GM18858 (cell line): ENCODE results near the gene SNX20.

ENCODE experiments used
- ATAC-seq: cut with Tn5 transposase; IDR thresholded peaks from one replicate; pipeline ENCODE4 v1.9.1; 2021; ENCODE audit not compliant: unreplicated experiment

SNX20 gene

DNA sequence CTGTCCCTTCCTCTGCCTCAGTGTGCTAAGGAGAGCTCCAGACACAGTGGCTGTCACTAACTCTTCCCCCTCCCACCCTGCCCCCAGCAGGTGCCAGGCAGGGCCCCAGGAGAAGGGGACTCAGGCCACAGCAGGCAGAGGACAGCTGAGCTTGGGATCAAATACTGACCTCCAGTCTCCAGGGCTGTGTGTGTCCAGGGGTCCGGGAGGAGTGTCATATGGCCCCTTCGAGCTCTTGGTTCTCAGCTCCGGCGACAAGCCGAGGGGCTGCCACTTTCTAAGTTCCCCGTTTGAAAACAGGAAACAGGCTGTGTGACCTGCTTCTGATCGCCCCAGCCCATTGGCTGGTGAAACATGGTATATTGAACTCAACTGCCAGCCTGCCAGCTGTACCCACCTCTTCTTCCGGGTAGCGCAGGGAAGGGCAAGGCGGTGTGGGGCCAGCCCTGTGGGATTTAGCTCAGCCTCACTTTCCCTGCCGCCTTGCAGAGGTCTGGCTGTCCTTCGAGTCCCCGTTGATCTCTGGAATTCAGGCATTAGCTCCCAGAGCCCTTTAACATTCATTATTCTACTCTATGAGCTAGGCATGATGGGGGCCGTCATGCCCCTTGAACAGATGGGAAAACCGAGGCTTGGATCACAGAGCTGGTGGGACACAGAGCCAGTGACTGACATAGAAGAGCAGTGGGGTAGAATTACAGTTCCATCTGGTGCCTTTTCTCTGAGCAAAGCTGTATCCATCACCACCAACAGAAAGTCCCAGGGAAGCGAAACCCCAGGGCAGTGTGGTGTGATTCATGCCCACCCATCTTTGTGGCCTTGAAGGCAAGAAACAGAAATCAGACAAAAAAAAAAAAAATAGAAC, at the start of gene SNX20:
TSS of gene SNX20 (minus strand) at position 292 of the 865 bp plus-strand sequence. CDS start 3,786 bp downstream, outside the sequence.
- ATAC-seq, result peak; percentile 45

DNA sequence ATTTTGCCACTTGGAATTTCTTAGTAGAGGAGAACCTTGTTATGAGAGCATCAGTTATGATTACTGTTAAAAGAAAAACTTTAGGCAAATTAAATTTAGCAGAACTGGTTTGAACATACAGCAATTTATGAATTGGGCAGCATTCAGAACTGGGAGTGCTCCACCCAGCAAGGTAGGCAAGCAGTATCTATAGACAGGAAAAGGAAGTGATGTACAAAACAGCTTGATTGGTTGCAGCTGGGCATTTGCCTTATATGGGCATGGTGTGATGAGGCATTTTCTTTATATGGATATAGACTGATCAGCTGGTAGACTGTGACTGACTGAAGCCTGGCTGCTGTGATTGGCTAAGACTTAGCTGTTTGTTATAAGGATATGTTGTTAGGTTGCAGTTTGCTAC, 43.2 kb upstream of the SNX20 start:
- no peak for ATAC-seq

- no peak for ATAC-seq
Observed at GRCh38 chr16:50722960-50723359, 41.8 kb upstream of the SNX20 start.

DNA sequence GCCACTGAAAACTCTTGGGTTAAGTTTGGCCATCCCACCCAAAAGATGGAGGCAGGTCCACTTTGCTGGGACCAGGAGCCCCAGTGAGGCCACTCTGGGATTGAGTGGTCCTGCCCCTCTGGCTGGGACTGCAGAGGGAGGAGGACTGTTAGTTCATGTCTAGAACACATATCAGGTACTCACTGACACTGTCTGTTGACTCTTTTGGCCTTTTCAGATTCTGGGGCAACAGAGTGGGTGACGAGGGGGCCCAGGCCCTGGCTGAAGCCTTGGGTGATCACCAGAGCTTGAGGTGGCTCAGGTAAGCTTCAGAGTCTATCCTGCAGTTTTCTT, 41.3 kb upstream of the SNX20 start:
- ATAC-seq, result no peak

- ATAC-seq, result no peak
Observed at GRCh38 chr16:50721549-50722404, 40.7 kb upstream of the SNX20 start.

DNA sequence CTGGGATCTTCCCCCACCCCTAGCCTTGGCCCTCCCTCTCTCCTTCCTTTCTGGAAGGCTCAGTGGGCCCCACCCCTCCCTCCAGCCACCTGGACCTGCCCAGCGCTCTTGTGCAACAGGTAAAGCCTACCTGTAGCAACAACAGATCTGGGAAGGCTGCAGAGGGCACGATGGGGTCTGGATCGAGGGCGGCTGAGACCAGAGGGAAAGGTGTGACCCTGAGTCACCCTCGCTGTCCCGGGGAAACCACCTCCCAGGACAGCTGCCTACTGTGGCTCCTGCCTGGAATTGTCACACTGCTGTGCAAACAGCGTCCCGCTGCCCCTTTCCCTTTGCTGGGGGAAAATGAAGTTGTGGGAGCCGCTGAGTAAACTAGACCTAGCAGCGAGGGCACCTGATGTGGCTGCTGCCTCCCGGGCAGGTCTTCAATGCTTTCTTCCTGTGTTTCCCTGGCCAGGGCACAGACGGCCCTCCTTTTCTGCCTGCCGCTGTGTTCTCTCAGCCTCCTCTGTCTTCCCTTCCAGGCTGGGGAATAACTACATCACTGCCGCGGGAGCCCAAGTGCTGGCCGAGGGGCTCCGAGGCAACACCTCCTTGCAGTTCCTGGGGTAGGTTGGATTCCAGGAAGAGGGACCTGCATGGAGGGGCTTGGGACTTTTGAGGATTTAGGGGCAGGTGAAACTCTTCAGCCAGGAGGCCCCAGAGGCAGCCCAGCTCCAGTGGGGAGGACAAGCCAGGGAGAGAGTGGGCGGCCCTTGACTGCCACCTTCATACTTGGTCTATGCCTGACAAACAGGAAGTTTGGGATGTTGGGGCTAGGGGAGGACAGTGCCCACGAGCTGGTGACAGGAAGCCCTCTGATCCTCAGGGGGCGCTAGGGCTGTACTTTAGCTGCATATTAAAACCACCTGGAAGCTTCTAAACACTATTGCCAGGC, 38.6 kb upstream of the SNX20 start:
- no peak for ATAC-seq

DNA sequence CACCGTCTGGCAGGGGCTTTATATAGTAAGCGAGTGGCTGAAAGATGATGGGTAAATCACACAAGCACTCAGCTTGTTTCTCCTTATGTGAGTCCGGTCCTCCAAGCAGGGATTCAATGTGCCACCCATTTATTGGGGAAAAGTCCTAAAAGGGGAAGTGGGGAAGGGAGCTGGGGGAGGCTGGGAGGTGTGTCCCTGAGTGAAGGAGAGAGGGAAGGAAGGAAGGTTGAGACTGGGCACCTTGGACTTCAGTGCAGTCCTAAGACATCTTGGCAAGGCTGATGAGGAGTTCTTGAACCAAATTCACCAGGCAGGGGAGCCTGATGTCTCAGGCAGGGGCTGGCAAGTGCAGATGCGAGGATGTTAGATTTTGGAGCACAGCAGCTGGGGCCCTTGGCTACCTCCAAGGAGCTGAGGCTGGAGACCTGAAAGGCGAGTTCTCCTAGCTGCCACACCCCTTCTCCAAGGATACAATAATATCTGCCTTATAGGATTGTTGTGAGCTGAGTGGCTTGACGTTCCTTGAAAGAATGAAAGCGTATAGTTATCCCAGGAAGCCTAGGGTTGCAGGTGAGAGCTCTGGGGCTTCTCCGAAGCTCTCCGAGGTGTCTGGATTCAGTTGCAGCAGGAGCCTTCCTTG, 37.8 kb upstream of the SNX20 start:
- no peak for ATAC-seq

DNA sequence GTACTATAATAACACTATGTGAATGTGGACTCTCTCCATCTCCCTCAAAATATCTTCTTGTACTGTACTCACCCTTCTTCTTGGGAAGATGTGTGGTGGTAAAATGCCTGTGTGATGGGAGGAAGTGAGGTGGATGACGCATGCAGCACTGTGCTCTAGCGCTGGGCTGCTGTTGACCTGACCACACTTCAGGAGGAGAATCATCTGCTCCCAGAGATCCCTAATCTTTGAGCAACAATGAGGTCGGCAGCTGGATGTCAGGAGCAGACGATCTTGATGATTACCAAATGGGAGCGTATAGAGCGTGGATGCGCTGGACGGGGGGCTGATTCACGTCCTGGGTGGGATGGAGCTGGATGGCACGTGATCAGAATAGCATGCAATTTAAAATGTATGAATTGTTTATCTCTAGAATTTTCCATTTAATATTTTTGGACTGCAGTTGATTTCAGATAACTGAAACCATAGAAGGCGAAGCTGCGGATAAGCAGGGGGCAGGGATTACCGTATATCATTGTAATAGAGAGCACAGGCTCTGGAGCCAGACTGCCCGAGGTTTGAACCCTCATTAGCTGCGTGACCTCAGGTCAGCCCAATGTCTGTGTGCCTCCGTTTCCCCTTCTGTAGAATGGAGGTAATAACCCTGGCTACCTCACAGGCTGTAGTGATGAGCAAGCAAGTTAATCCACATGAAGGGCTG, 37.1 kb upstream of the SNX20 start:
- no peak for ATAC-seq

- no peak for ATAC-seq
Observed at GRCh38 chr16:50717494-50717893, 36.4 kb upstream of the SNX20 start.

DNA sequence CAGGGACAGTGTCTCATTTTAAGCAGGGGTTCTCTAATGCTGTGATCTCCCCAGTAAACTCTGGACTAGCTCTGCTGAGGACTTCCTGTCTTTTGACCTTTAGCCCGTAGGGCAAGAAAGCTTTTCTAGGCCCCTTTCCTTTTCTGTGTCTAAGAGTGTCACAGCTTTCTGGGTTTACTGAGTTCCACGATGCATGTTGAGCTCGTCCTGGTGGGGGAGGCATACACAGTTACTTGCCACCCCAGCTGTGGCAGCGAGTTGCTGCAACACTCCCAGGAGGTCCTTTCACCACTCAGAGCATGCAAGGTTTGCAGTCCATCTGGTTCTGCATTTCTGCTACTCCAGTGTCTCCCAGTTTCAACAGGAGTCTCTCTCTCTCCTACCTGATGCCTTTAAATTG, 36.0 kb upstream of the SNX20 start:
- ATAC-seq, result no peak

DNA sequence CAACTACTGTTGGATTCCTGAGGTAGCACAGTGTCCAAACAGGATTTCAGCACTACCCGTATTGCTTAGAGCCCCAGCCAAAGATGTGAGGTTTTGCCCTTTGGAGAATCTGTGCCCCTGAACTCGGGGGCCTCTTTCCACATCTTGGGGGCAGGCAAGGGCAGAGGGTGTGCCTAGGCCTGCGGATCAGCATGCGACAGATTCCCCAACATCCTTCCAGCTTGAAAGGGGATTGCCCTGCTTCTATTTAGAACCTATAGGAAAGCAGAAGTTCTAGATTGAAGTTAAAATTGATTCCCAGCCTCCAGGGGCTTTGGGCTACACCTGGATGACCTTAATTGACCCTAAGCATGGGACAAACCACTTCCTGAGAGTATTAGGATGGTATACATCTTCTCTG, 31.8 kb upstream of the SNX20 start:
- no peak for ATAC-seq

DNA sequence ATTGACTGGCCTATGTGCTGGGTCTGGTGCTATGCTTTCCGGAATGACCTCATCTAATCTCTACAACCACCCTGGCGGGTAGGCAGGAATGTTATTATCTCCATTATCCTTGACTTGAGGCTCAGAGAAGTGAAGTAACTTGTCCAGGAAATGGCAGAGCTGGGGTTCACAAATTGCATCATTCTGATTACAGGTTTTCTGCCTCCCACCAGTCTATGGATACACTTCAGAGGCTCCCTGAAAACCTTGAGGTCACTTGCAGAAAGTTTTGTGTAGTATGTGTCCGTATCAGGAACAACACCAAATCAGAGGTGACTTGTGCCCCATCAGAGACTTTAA, 31.4 kb upstream of the SNX20 start:
- no peak for ATAC-seq

GRCh38 chr16:50711862-50712559, 30.9 kb upstream of the SNX20 start:
- no peak for ATAC-seq

DNA sequence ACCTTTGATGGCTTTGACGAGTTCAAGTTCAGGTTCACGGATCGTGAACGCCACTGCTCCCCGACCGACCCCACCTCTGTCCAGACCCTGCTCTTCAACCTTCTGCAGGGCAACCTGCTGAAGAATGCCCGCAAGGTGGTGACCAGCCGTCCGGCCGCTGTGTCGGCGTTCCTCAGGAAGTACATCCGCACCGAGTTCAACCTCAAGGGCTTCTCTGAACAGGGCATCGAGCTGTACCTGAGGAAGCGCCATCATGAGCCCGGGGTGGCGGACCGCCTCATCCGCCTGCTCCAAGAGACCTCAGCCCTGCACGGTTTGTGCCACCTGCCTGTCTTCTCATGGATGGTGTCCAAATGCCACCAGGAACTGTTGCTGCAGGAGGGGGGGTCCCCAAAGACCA, 29.9 kb upstream of the SNX20 start:
- no peak for ATAC-seq

- ATAC-seq, result no peak
Observed at GRCh38 chr16:50709980-50710379, 28.9 kb upstream of the SNX20 start.

DNA sequence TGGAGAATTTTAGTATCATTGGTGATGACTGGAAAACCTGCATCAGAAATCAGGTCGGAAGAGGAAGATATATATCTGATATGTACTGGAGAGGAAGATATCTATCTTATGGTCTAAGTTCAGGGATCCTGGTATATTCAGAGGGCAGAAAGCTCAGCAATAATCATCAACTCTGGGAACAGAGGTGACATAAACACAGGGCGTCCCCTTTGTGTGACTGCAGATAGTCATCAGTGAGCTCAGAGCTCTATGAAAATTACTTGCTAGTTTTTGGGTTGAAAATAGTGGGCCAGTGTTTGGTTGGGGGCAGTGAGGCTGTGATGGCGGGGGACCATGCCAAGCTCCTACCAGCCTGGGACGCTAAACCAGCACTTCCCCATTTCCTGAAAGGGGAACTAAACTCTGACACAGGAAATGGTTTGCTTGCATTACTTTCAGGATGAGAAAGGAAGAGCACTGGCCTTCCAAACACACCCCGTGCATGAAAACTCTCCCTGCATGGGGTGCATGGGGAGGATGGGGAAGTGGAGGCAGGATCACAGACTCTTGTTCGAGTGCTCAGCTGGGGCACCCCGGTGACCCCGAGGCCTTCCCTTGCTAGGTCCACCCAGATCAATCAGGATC, 28.1 kb upstream of the SNX20 start:
- no peak for ATAC-seq

- ATAC-seq, result no peak
Observed at GRCh38 chr16:50708373-50709060, 27.4 kb upstream of the SNX20 start.

GRCh38 chr16:50706250-50706649, 25.1 kb upstream of the SNX20 start:
- no peak for ATAC-seq
